ENCODE data around the gene DMD. TPM values are rescaled to one million over a fixed set of nuclear protein-coding genes. Genes with fewer than 3 reads are reported as not detected.

DMD gene
- total and polyA plus RNA-seq, 2 of the 8 experiments (the other 6 are each of a cell fraction or from before 2014, with no cell fraction given): 4.8 to 7.4 TPM

DNA sequence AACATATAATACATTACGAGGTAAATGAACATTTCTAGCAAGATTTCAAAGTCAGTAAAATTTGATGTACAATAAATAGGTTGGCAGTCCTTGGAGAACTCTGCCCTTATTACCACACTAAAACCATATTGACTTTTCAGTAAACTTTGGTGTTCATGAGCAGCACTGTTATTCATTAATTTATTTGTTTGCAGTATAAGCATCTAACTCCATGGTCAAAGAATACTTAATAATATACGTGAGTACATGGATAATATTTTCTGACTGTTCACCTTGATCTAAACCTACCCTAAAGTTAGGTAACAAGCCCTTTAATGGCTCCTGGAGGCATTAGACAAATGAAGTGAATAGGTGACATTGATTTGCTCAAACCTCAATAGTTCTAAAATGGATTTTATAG is 1322.3 kb downstream of the DMD start (continued):
- no peak for TF ChIP-seq KDM1A (IDR thresholded peaks at IDR 0.05; ENCODE audit: borderline replicate concordance, low read length)

Data from H1 (cell line).